ENCODE measurements around the gene STK38L. TPM values are rescaled to one million over a fixed set of nuclear protein-coding genes. Genes with fewer than 3 reads are reported as not detected.

The STK38L gene
- total RNA-seq, 1 donor from 2014 or later = 22.2 TPM

GRCh38 chr12:27289414-27289813, 45.3 kb downstream of the STK38L start:
- DNase-seq = no peak
- Histone ChIP-seq H3K4me3 (no peak overlapping the region), H3K27ac (no peak overlapping the region), H3K9me3 (no peaks in the 10 kb centered on the region), H3K4me1 (peaks cover 5% of the 10 kb centered on the region), H3K27me3 (ENCODE audit: low read depth) (no peaks in the 10 kb centered on the region), H3K36me3 (no peaks in the 10 kb centered on the region)
- no peak for ATAC-seq
- TF ChIP-seq CTCF (IDR thresholded peaks at IDR 0.05) = no peak
- intact Hi-C loops (cut with DNase I) = no loop called here

DNA sequence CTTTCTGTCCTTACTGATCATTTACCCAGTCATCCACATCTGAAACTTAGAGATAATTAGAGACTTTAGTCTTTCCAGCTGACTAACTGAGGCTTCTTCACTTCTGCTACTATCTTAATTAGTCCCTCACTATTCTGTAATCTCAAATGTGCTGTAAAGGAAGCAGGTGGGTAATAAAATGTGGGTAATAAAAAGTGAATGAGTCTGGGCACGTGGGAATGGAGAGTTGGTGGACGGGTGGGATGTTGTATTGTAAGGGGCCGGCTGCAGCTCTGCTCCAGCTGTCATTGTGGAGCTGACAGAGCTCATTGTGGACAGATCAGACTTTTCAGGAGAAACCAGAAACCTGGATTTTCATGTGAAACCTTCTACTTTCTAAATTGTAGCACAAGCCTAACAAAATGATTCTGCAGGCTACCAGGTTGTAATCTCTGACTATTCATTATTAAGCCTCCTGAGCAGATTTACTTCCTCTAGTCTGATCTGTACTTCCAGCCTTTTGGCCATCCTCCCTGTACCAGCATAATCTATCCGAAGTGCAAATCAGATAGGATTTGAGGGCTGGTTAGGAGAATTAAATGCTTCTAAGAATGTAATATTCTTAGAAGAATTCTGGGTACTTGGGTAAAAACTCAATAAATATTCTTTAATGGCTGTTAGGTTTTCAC, 46.5 kb downstream of the STK38L start:
- H3K9me3 ChIP-seq = no peaks in the 10 kb centered on the region
- H3K36me3 ChIP-seq = no peaks in the 10 kb centered on the region
- no peak for TF ChIP-seq CTCF (IDR thresholded peaks at IDR 0.05)
- no peak overlapping the region for H3K4me3 ChIP-seq
- H3K27me3 ChIP-seq (ENCODE audit: low read depth) = no peaks in the 10 kb centered on the region
- intact Hi-C loops (cut with DNase I) = no loop called here
- H3K4me1 ChIP-seq = no peaks in the 10 kb centered on the region
- ATAC-seq = no peak
- DNase-seq = no peak
- no peak overlapping the region for H3K27ac ChIP-seq

- Histone ChIP-seq H3K9me3 (no peaks in the 10 kb centered on the region), H3K27ac (no peak overlapping the region), H3K4me1 (no peaks in the 10 kb centered on the region), H3K36me3 (no peaks in the 10 kb centered on the region), H3K4me3 (no peak overlapping the region), H3K27me3 (ENCODE audit: low read depth) (no peaks in the 10 kb centered on the region)
- intact Hi-C loops (cut with DNase I) = no loop called here
- no peak for TF ChIP-seq CTCF (IDR thresholded peaks at IDR 0.05)
- no peak for DNase-seq
- ATAC-seq = no peak
Measured at GRCh38 chr12:27291862-27292261, 47.8 kb downstream of the STK38L start.

- H3K4me1 ChIP-seq = no peaks in the 10 kb centered on the region
- H3K36me3 ChIP-seq = no peaks in the 10 kb centered on the region
- H3K9me3 ChIP-seq = no peaks in the 10 kb centered on the region
- H3K27me3 ChIP-seq (ENCODE audit: low read depth) = no peaks in the 10 kb centered on the region
- no peak for TF ChIP-seq CTCF (IDR thresholded peaks at IDR 0.05)
- ATAC-seq (no peak), DNase-seq (no peak)
- no peak overlapping the region for H3K4me3 ChIP-seq
- no peak overlapping the region for H3K27ac ChIP-seq
- intact Hi-C loops (cut with DNase I) = no loop called here
Measured at GRCh38 chr12:27292718-27293117, 48.6 kb downstream of the STK38L start.

- no peak for ATAC-seq
- no peak for DNase-seq
- no peak for TF ChIP-seq CTCF (IDR thresholded peaks at IDR 0.05)
- no peaks in the 10 kb centered on the region for H3K9me3 ChIP-seq
- H3K27ac ChIP-seq = no peak overlapping the region
- no peaks in the 10 kb centered on the region for H3K4me1 ChIP-seq
- intact Hi-C loops (cut with DNase I) = no loop called here
- H3K36me3 ChIP-seq = peaks cover 6% of the 10 kb centered on the region
- H3K4me3 ChIP-seq = no peak overlapping the region
- H3K27me3 ChIP-seq (ENCODE audit: low read depth) = no peaks in the 10 kb centered on the region
Measured at GRCh38 chr12:27293463-27293862, 49.4 kb downstream of the STK38L start.
